PFSK-1 (cell line): Measurements from ENCODE around the gene C3orf20.

Source experiments
- POLR2AphosphoS5 ChIP-seq: IDR thresholded peaks from 2 replicates; pipeline ENCODE4 v1.6.1; 2012; ENCODE audit warnings: low read depth, mild to moderate bottlenecking, control low read depth, low read length, moderate library complexity
- TAF1 ChIP-seq: IDR thresholded peaks from 2 replicates; pipeline ENCODE4 v1.6.1; 2012; ENCODE audit warnings: low read length, control low read depth, borderline replicate concordance; ENCODE audit not compliant: insufficient read depth
- TF ChIP-seq, protein P1 (sequence below), 2 experiments: IDR thresholded peaks; 2 replicates each; pipeline versions ENCODE4 v1.6.1 to v1.8.0; 2011 to 2012; ENCODE audit warnings: low read depth in 2 of 2, low read length in 2 of 2, control low read depth in 1 of 2, inconsistent platforms in 1 of 2, mild to moderate bottlenecking in 1 of 2, moderate library complexity in 1 of 2; ENCODE audit not compliant: insufficient read depth in 1 of 2

GRCh38 chr3:14819671-14820070 lies 144.7 kb downstream of the C3orf20 start:
- TF ChIP-seq, protein P1, sequence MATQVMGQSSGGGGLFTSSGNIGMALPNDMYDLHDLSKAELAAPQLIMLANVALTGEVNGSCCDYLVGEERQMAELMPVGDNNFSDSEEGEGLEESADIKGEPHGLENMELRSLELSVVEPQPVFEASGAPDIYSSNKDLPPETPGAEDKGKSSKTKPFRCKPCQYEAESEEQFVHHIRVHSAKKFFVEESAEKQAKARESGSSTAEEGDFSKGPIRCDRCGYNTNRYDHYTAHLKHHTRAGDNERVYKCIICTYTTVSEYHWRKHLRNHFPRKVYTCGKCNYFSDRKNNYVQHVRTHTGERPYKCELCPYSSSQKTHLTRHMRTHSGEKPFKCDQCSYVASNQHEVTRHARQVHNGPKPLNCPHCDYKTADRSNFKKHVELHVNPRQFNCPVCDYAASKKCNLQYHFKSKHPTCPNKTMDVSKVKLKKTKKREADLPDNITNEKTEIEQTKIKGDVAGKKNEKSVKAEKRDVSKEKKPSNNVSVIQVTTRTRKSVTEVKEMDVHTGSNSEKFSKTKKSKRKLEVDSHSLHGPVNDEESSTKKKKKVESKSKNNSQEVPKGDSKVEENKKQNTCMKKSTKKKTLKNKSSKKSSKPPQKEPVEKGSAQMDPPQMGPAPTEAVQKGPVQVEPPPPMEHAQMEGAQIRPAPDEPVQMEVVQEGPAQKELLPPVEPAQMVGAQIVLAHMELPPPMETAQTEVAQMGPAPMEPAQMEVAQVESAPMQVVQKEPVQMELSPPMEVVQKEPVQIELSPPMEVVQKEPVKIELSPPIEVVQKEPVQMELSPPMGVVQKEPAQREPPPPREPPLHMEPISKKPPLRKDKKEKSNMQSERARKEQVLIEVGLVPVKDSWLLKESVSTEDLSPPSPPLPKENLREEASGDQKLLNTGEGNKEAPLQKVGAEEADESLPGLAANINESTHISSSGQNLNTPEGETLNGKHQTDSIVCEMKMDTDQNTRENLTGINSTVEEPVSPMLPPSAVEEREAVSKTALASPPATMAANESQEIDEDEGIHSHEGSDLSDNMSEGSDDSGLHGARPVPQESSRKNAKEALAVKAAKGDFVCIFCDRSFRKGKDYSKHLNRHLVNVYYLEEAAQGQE (IDR thresholded peaks at IDR 0.05; ENCODE audit: insufficient read depth in 1 of 2, low read depth in 2 of 2, low read length in 2 of 2): no peak
- no peak for TF ChIP-seq POLR2AphosphoS5
- no peak for TF ChIP-seq TAF1
